Testis (tissue), 3 donors: Measurements from ENCODE around the gene HS3ST5. TPM values are rescaled to one million over a fixed set of nuclear protein-coding genes. Genes with fewer than 3 reads are reported as not detected.
A peak's percentile ranks its signal among the peaks of the same experiment; 100 is the strongest.

Experiments
- DNase-seq: peaks from one replicate; pipeline ENCODE4 v3.0.0-alpha.2; 2019
- H3K27ac ChIP-seq, 2 donors: fragments of 200-600 bp; sonication (generic); one replicate each; pipeline ENCODE4 v1.5.1; 2019
- H3K27me3 ChIP-seq: fragments of 200-600 bp; sonication (generic); one replicate; pipeline ENCODE4 v1.5.1; 2019
- H3K36me3 ChIP-seq: fragments of 200-600 bp; sonication (generic); one replicate; pipeline ENCODE4 v1.5.1; 2017; ENCODE audit warnings: low read depth; ENCODE audit errors: missing control alignments
- H3K4me1 ChIP-seq: fragments of 200-600 bp; sonication (generic); one replicate; pipeline ENCODE4 v1.5.1; 2019
- H3K4me3 ChIP-seq, 2 donors: fragments of 200-600 bp; sonication (generic); one replicate each; pipeline ENCODE4 v1.5.1; 2017 to 2019
- H3K9me3 ChIP-seq: fragments of 200-600 bp; sonication (generic); one replicate; pipeline ENCODE4 v1.5.1; 2017
- POLR2A ChIP-seq: fragments of 450-650 bp; IDR thresholded peaks from one replicate; pipeline ENCODE4 v1.6.1; 2017; ENCODE audit warnings: antibody characterized with exemption, mild to moderate bottlenecking, moderate library complexity
- WGBS, 2 donors: methylation state at CpG; one replicate each; pipeline ENCODE4 v1.1.5; 2018; 5-methylcytosine and 5-hydroxymethylcytosine counted together
- intact Hi-C: fragments of 100-400 bp; cut with DNase I; formaldehyde crosslinking; loops from one replicate; pipeline ENCODE4 v1.15.1; 2023; ENCODE audit warnings: low total_unique reads
- polyA plus RNA-seq: library from polyadenylated mRNA; stranded (reverse); fragments of 350-450 nt; fragmentation: Illumina TruSeq; extraction: RNeasy Lipid Tissue Mini Kit (QIAGEN cat#74804); gene quantifications from one replicate; pipeline ENCODE4 v1.2.3, GENCODE V29; 2014; ENCODE audit warnings: low read depth, low replicate concordance; ENCODE audit not compliant: insufficient read depth
- total RNA-seq, 2 donors: library from RNA; depleted of rRNA; stranded (reverse); fragments of >200 nt; gene quantifications; one replicate each; pipeline ENCODE4 v1.2.3, GENCODE V29; 2016
- TF ChIP-seq, protein P1 (sequence below), 3 experiments: fragments of 450-650 bp in 2 of 3; fragments of 200-600 bp in 1 of 3; sonication (generic) in 1 of 3; IDR thresholded peaks; one replicate each; pipeline ENCODE4 v1.5.1; 2016 to 2019; ENCODE audit warnings: antibody characterized with exemption in 3 of 3, mild to moderate bottlenecking in 2 of 3, moderate library complexity in 1 of 3

The HS3ST5 gene
- total and polyA plus RNA-seq, 3 donors from 2014 or later: 0.12 to 0.20 (median 0.16) TPM

DNA sequence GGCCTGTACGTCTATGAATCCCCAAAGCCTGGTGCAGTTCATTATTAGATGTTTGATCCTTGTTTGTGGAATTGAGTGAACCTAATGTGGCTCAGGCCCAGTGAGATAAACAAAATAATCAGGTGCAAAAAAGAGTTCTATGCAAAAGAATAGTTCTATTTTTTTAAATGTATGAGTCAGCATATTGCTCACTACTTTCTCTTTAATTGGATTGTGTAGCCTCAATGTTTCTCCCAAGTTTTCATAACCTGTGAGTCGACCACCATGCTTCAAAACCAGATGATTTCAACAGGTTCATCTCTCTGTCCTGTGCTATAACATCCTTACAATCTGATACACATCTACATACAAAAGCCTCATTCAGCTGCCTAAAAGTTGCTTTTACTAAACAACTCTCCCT, 255.3 kb downstream of the HS3ST5 start:
- no peaks in the 10 kb centered on the region for H3K27me3 ChIP-seq
- WGBS, 2 donors: 90 to 93% methylated on average over 2 of the region's 2 CpGs
- no peaks in the 10 kb centered on the region for H3K36me3 ChIP-seq
- H3K4me3 ChIP-seq: no peak overlapping the region
- no peak for DNase-seq
- no peaks in the 10 kb centered on the region for H3K9me3 ChIP-seq
- no peaks in the 10 kb centered on the region for H3K4me1 ChIP-seq
- no peak for TF ChIP-seq POLR2A
- TF ChIP-seq, protein P1, sequence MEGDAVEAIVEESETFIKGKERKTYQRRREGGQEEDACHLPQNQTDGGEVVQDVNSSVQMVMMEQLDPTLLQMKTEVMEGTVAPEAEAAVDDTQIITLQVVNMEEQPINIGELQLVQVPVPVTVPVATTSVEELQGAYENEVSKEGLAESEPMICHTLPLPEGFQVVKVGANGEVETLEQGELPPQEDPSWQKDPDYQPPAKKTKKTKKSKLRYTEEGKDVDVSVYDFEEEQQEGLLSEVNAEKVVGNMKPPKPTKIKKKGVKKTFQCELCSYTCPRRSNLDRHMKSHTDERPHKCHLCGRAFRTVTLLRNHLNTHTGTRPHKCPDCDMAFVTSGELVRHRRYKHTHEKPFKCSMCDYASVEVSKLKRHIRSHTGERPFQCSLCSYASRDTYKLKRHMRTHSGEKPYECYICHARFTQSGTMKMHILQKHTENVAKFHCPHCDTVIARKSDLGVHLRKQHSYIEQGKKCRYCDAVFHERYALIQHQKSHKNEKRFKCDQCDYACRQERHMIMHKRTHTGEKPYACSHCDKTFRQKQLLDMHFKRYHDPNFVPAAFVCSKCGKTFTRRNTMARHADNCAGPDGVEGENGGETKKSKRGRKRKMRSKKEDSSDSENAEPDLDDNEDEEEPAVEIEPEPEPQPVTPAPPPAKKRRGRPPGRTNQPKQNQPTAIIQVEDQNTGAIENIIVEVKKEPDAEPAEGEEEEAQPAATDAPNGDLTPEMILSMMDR (IDR thresholded peaks at IDR 0.05): no peak
- intact Hi-C loops: no loop called here
- H3K27ac ChIP-seq: no peak overlapping the region

DNA sequence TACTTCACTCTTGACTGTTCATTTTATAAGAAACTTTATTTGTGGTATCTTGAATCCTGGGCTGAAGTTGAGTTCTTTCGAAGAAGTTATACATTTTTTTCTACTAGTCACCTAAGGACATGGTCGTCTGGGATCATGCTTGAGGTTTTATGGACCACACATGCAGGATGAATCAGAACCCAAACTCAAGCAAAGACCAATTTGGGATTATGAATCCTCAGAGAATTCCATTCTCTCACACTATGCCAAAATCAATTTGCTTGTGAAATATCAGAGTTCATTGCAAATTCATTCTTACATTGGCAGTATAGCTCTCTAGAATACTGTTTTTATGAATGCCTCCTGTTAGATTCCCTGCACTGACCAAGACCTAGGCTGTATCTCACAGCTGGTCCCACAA, 257.6 kb downstream of the HS3ST5 start:
- H3K9me3 ChIP-seq: no peaks in the 10 kb centered on the region
- intact Hi-C loops: no loop called here
- TF ChIP-seq, protein P1 (IDR thresholded peaks at IDR 0.05): no peak
- TF ChIP-seq POLR2A: no peak
- WGBS, 2 donors: 41 to 65% methylated on average over 2 of the region's 2 CpGs
- no peak overlapping the region for H3K27ac ChIP-seq
- no peaks in the 10 kb centered on the region for H3K36me3 ChIP-seq
- H3K4me1 ChIP-seq: no peaks in the 10 kb centered on the region
- no peaks in the 10 kb centered on the region for H3K27me3 ChIP-seq
- H3K4me3 ChIP-seq: no peak overlapping the region
- DNase-seq: no peak

GRCh38 chr6:114084327-114084890, 258.4 kb downstream of the HS3ST5 start:
- Histone ChIP-seq H3K4me3 (peak overlapping the region; percentile 39 to 51), H3K4me1 (no peaks in the 10 kb centered on the region), H3K9me3 (no peaks in the 10 kb centered on the region), H3K36me3 (no peaks in the 10 kb centered on the region), H3K27me3 (no peaks in the 10 kb centered on the region), H3K27ac (no peak overlapping the region)
- intact Hi-C loops: no loop called here
- TF ChIP-seq POLR2A: no peak
- TF ChIP-seq, protein P1 (IDR thresholded peaks at IDR 0.05): no peak
- 61 to 70% methylated on average over 16 of the region's 16 CpGs for WGBS, 2 donors
- peak; percentile 64 for DNase-seq

DNA sequence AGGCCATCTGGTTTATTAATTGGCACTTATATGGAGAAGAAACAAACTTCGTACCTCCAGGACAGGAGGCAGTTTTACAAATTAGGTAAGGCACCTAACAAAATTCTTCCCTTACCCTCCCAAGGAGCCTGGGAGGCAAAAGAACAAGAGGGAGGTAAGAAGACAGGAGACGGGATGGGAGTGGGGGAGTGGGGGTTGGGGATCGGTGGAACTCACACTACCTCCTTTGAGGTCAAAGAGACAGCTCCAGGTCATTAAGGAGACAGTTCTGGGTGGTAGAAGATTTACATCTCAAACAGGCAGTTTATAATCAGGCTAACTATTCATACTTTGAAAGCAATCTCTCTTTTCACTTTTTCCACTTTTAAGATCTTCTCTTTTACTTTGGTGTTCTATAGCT, 259.6 kb downstream of the HS3ST5 start:
- H3K27ac ChIP-seq: no peak overlapping the region
- no peaks in the 10 kb centered on the region for H3K27me3 ChIP-seq
- no peaks in the 10 kb centered on the region for H3K36me3 ChIP-seq
- WGBS, 2 donors: 58 to 60% methylated on average over 3 of the region's 3 CpGs
- H3K9me3 ChIP-seq: no peaks in the 10 kb centered on the region
- TF ChIP-seq POLR2A: no peak
- TF ChIP-seq, protein P1 (IDR thresholded peaks at IDR 0.05): no peak
- no peak overlapping the region for H3K4me3 ChIP-seq
- H3K4me1 ChIP-seq: no peaks in the 10 kb centered on the region
- no peak for DNase-seq
- intact Hi-C loops: no loop called here

- intact Hi-C loops: no loop called here
- WGBS, 2 donors: 84% methylated on average over 3 of the region's 3 CpGs
- no peak for DNase-seq
- Histone ChIP-seq H3K27me3 (no peaks in the 10 kb centered on the region), H3K9me3 (no peaks in the 10 kb centered on the region), H3K36me3 (no peaks in the 10 kb centered on the region), H3K4me3 (no peak overlapping the region), H3K27ac (no peak overlapping the region), H3K4me1 (no peaks in the 10 kb centered on the region)
- TF ChIP-seq POLR2A: no peak
- TF ChIP-seq, protein P1 (IDR thresholded peaks at IDR 0.05): no peak
Measured at GRCh38 chr6:114081730-114082129, 261.1 kb downstream of the HS3ST5 start.
